Loucy (cell line): Measurements from ENCODE around the gene MEGF8.

Experiments used
- H2AFZ ChIP-seq: fragments of 200-600 bp; sonication (generic); 2 replicates; pipeline ENCODE4 v1.6.0; 2016; ENCODE audit warnings: antibody characterized with exemption, mild to moderate bottlenecking, low read length, moderate library complexity
- H3F3A ChIP-seq: fragments of 200-600 bp; 2 replicates; pipeline ENCODE4 v1.6.0; 2016; ENCODE audit warnings: antibody characterized with exemption, low read depth, mild to moderate bottlenecking
- H3K27me3 ChIP-seq: fragments of 200-600 bp; sonication (generic); 2 replicates; pipeline ENCODE4 v1.6.1; 2014; ENCODE audit warnings: low read length, mild to moderate bottlenecking; ENCODE audit not compliant: insufficient read depth, poor library complexity, severe bottlenecking
- H3K36me3 ChIP-seq: fragments of 200-600 bp; sonication (generic); 2 replicates; pipeline ENCODE4 v1.6.1; 2016; ENCODE audit warnings: low read length; ENCODE audit not compliant: insufficient read depth
- H3K4me1 ChIP-seq: fragments of 200-600 bp; sonication (generic); 2 replicates; pipeline ENCODE4 v1.5.1; 2014; ENCODE audit warnings: low read length, mild to moderate bottlenecking; ENCODE audit not compliant: insufficient read depth, poor library complexity, severe bottlenecking
- H3K4me2 ChIP-seq: fragments of 200-600 bp; sonication (generic); 2 replicates; pipeline ENCODE4 v1.6.0; 2014; ENCODE audit warnings: antibody characterized with exemption, low read length, low read depth, mild to moderate bottlenecking; ENCODE audit not compliant: poor library complexity, severe bottlenecking
- H3K4me3 ChIP-seq: fragments of 200-600 bp; sonication (generic); 2 replicates; pipeline ENCODE4 v1.5.1; 2014; ENCODE audit warnings: low read length, mild to moderate bottlenecking, mixed read lengths; ENCODE audit not compliant: poor library complexity, severe bottlenecking
- H3K79me2 ChIP-seq: fragments of 200-600 bp; sonication (generic); 2 replicates; pipeline ENCODE4 v1.6.1; 2014; ENCODE audit warnings: low read length; ENCODE audit not compliant: insufficient read depth
- H3K9ac ChIP-seq: fragments of 200-600 bp; sonication (generic); 2 replicates; pipeline ENCODE4 v1.6.0; 2014; ENCODE audit warnings: mild to moderate bottlenecking, low read depth, low read length, moderate library complexity; ENCODE audit not compliant: poor library complexity, severe bottlenecking
- H3K9me2 ChIP-seq: fragments of 200-600 bp; sonication (generic); replicated peaks from 2 replicates; pipeline ENCODE4 v1.6.1; 2016; ENCODE audit warnings: low read depth, low read length, mixed read lengths
- H3K9me3 ChIP-seq: fragments of 200-600 bp; sonication (generic); 2 replicates; pipeline ENCODE4 v1.6.1; 2014; ENCODE audit warnings: mild to moderate bottlenecking, antibody characterized with exemption, low read length, low read depth; ENCODE audit not compliant: insufficient read depth
- H4K20me1 ChIP-seq: fragments of 200-600 bp; sonication (generic); 2 replicates; pipeline ENCODE4 v1.6.0; 2014; ENCODE audit warnings: antibody characterized with exemption, low read length, mild to moderate bottlenecking; ENCODE audit not compliant: insufficient read depth, poor library complexity, severe bottlenecking
- CTCF ChIP-seq: fragments of 200-600 bp; sonication (generic); conservative IDR thresholded peaks from 2 replicates; pipeline ENCODE4 v1.5.1; 2014; ENCODE audit warnings: mild to moderate bottlenecking, antibody characterized with exemption, low read length
- EZH2phosphoT487 ChIP-seq: fragments of 200-600 bp; IDR thresholded peaks from 2 replicates; pipeline ENCODE4 v1.6.1; 2018; ENCODE audit warnings: antibody characterized with exemption, mild to moderate bottlenecking, moderate library complexity, borderline replicate concordance

Gene MEGF8

GRCh38 chr19:42388851-42389489 is 63.5 kb downstream of the MEGF8 start:
- no peaks in the 10 kb centered on the region for H3K36me3 ChIP-seq
- H3F3A ChIP-seq, result no peaks in the 10 kb centered on the region
- H3K9ac ChIP-seq, result no peak overlapping the region
- no peak overlapping the region for H3K4me2 ChIP-seq
- H3K27me3 ChIP-seq, result no peaks in the 10 kb centered on the region
- H3K9me2 ChIP-seq, result no peaks in the 10 kb centered on the region
- H4K20me1 ChIP-seq, result no peaks in the 10 kb centered on the region
- H3K4me1 ChIP-seq, result peaks cover 6% of the 10 kb centered on the region
- no peaks in the 10 kb centered on the region for H3K9me3 ChIP-seq
- no peak overlapping the region for H2AFZ ChIP-seq
- TF ChIP-seq CTCF, result no peak
- no peaks in the 10 kb centered on the region for H3K79me2 ChIP-seq
- no peak overlapping the region for H3K4me3 ChIP-seq

- Histone ChIP-seq H2AFZ (no peak within 1 kb of the TSS), H3K9me3 (no peaks in the 10 kb centered on the region), H3K4me3 (no peak within 1 kb of the TSS), H3K9me2 (no peaks in the 10 kb centered on the region), H3K79me2 (no peaks in the 10 kb centered on the region), H3K9ac (no peak within 1 kb of the TSS), H3K4me2 (no peak within 1 kb of the TSS), H3K4me1 (peaks cover 6% of the 10 kb centered on the region), H3K36me3 (no peaks in the 10 kb centered on the region), H3K27me3 (no peaks in the 10 kb centered on the region), H4K20me1 (no peaks in the 10 kb centered on the region), H3F3A (no peaks in the 10 kb centered on the region)
- TF ChIP-seq CTCF, result no peak
- TF ChIP-seq EZH2phosphoT487, result no peak
Observed at GRCh38 chr19:42389899-42390298, 64.5 kb downstream of the MEGF8 start, which contains the start of gene CNFN. Gene CNFN, minus strand, starts transcription at chr19:42390297. Its CDS starts 1,260 bp downstream, at chr19:42389037.

- H3K9me3 ChIP-seq, result no peaks in the 10 kb centered on the region
Observed at GRCh38 chr19:42392165-42392564, 66.7 kb downstream of the MEGF8 start.

GRCh38 chr19:42394751-42395150 is 69.3 kb downstream of the MEGF8 start:
- Histone ChIP-seq H2AFZ (no peak overlapping the region), H3K79me2 (peaks cover 15% of the 10 kb centered on the region; the same call in 1 of the 2 replicates), H3K9me2 (no peaks in the 10 kb centered on the region), H3K9me3 (no peaks in the 10 kb centered on the region), H3K27me3 (no peaks in the 10 kb centered on the region), H3K4me1 (peaks cover 16% of the 10 kb centered on the region), H4K20me1 (no peaks in the 10 kb centered on the region), H3K9ac (no peak overlapping the region), H3F3A (no peaks in the 10 kb centered on the region), H3K36me3 (no peaks in the 10 kb centered on the region), H3K4me2 (no peak overlapping the region), H3K4me3 (no peak overlapping the region)
- TF ChIP-seq EZH2phosphoT487 (no peak), CTCF (no peak)

More at GRCh38 chr19:42392165-42392564, 66.7 kb downstream of the MEGF8 start:
- peaks cover 1% of the 10 kb centered on the region; the same call in 1 of the 2 replicates for H3K79me2 ChIP-seq
- no peak overlapping the region for H3K9ac ChIP-seq
- H3K4me2 ChIP-seq, result no peak overlapping the region
- no peaks in the 10 kb centered on the region for H3K36me3 ChIP-seq
- H2AFZ ChIP-seq, result no peak overlapping the region
- no peak for TF ChIP-seq EZH2phosphoT487
- H3K9me2 ChIP-seq, result no peaks in the 10 kb centered on the region
- no peak overlapping the region for H3K4me3 ChIP-seq
- H3K4me1 ChIP-seq, result peaks cover 9% of the 10 kb centered on the region
- no peaks in the 10 kb centered on the region for H3F3A ChIP-seq
- no peaks in the 10 kb centered on the region for H4K20me1 ChIP-seq
- H3K27me3 ChIP-seq, result no peaks in the 10 kb centered on the region
